HepG2 (cell line): ENCODE results near the gene GASK1A.

Source experiments
- ARID2 ChIP-seq: sonication (generic); formaldehyde crosslinking; IDR thresholded peaks from 2 replicates; pipeline ENCODE4 v1.8.1; 2022; ENCODE audit warnings: mild to moderate bottlenecking, missing genetic modification reagents, borderline replicate concordance
- CBFB ChIP-seq: sonication (generic); formaldehyde crosslinking; IDR thresholded peaks from 2 replicates; pipeline ENCODE4 v1.4.0; 2020; ENCODE audit warnings: missing genetic modification reagents
- POLR2A ChIP-seq, 2 experiments: IDR thresholded peaks; 2 replicates each; pipeline ENCODE4 v1.6.1; 2011; ENCODE audit warnings: low read depth in 2 of 2, low read length in 2 of 2, mild to moderate bottlenecking in 1 of 2, moderate library complexity in 1 of 2; ENCODE audit not compliant: insufficient read depth in 1 of 2
- TFDP2 ChIP-seq: sonication (generic); formaldehyde crosslinking; IDR thresholded peaks from 2 replicates; pipeline ENCODE4 v1.4.0; 2020; ENCODE audit warnings: missing genetic modification reagents

- TF ChIP-seq ARID2 (CRISPR knock-in tag) = no peak
- TF ChIP-seq TFDP2 (CRISPR knock-in tag) = no peak
- no peak for TF ChIP-seq POLR2A (IDR thresholded peaks at IDR 0.05; ENCODE audit: insufficient read depth in 1 of 2, low read depth in 2 of 2, low read length in 2 of 2)
- TF ChIP-seq CBFB (CRISPR knock-in tag) = no peak
Measured at GRCh38 chr3:43019006-43019809, 40.1 kb downstream of the GASK1A start.
